H1 (cell line): ENCODE measurements around the gene ARL2. TPM values are rescaled to one million over a fixed set of nuclear protein-coding genes. Genes with fewer than 3 reads are reported as not detected.

Experiments used
- RFX5 ChIP-seq: IDR thresholded peaks from 2 replicates; pipeline ENCODE4 v1.6.1; 2011; ENCODE audit warnings: low read depth, low read length, improper control_type of control experiment, borderline replicate concordance
- polyA plus RNA-seq, 7 experiments: library from polyadenylated mRNA; depleted of rRNA in 3 of 7; stranded (reverse) in 5 of 7; unstranded in 2 of 7; fragments of >200 nt in 5 of 7; fragments of 200-250 nt in 2 of 7; gene quantifications; 1 replicate in 5 of 7; 2 replicates in 1 of 7; 4 replicates in 1 of 7; pipeline versions ENCODE4 v1.2.1 to v1.2.3, GENCODE V29; 2011 to 2013; ENCODE audit warnings: missing spikeins in 2 of 7, mixed read lengths in 2 of 7
- total RNA-seq: library from RNA; stranded (reverse); fragmentation: NEBNext Ultra II Directional; extraction: Animal tissue kit (Norgen Biotek cat#: 25700); gene quantifications from 2 replicates; pipeline ENCODE4 v1.2.1, GENCODE V29; 2021

Gene ARL2
- total and polyA plus RNA-seq, 2 of the 8 experiments (the other 6 are each of a cell fraction or from before 2014, with no cell fraction given), result 186 to 535 TPM

DNA sequence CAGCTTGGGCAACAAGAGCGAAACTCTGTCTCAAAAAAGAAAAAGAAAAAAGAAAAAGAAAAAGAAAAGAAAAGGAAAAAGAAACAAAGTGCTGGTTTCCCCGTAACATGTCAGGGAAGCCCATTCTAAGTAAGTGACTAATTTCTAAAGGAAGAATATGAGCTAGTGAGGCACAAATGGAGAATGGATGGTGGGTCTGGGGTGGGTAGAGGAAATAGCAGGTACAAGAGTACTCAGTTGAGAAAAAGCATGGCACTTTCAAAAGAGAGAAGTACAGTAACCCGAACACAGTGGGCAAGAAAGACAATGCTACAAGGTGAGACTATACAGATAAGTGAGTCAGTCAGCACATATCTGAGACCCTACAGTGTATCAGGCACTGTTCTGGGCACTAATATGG, 46.6 kb upstream of the ARL2 start (continued):
- TF ChIP-seq RFX5, result no peak
- TF ChIP-seq, all 59 proteins: peak for 0
